Thyroid gland (tissue), 4 donors: ENCODE measurements around the gene SLC15A5.

Experiments
- POLR2A ChIP-seq, 2 donors: fragments of 450-650 bp; IDR thresholded peaks; one replicate each; pipeline ENCODE4 v1.6.1; 2017; ENCODE audit warnings: antibody characterized with exemption in 2 of 2, mild to moderate bottlenecking in 2 of 2, moderate library complexity in 1 of 2
- TF ChIP-seq, protein P1 (sequence below), 6 experiments: fragments of 200-600 bp in 3 of 6; fragments of 450-650 bp in 3 of 6; sonication (generic) in 3 of 6; IDR thresholded peaks; one replicate each; pipeline ENCODE4 v1.5.1; 2016 to 2019; ENCODE audit warnings: antibody characterized with exemption in 6 of 6, mild to moderate bottlenecking in 2 of 6, inconsistent platforms in 1 of 6, moderate library complexity in 1 of 6

DNA sequence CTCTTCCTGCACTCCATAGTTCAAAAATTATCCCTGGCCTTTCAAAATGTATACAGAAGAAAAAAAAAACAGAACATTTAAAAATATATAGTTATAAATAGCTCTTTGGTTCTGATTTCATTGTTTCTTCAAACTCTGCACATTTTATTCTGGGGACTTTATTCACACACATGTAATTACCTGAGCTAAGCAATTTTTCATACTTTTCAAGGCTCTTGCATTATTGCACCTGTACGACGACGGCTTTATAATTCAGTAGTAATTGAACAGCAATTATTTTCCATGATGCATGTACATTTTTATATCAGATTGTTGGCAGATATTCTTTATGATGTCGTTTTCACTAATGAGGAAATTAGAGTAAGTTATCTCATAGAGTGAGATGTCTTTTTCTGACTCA is 13.5 kb upstream of the SLC15A5 start:
- TF ChIP-seq, protein P1, sequence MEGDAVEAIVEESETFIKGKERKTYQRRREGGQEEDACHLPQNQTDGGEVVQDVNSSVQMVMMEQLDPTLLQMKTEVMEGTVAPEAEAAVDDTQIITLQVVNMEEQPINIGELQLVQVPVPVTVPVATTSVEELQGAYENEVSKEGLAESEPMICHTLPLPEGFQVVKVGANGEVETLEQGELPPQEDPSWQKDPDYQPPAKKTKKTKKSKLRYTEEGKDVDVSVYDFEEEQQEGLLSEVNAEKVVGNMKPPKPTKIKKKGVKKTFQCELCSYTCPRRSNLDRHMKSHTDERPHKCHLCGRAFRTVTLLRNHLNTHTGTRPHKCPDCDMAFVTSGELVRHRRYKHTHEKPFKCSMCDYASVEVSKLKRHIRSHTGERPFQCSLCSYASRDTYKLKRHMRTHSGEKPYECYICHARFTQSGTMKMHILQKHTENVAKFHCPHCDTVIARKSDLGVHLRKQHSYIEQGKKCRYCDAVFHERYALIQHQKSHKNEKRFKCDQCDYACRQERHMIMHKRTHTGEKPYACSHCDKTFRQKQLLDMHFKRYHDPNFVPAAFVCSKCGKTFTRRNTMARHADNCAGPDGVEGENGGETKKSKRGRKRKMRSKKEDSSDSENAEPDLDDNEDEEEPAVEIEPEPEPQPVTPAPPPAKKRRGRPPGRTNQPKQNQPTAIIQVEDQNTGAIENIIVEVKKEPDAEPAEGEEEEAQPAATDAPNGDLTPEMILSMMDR (IDR thresholded peaks at IDR 0.05) = no peak
- TF ChIP-seq POLR2A (IDR thresholded peaks at IDR 0.05) = no peak
